ENCODE results near the gene RAB3D.
A peak's percentile ranks its signal among the peaks of the same experiment; 100 is the strongest.
"Not testable (repeated sequence)": the region's sequence is repeated elsewhere in the genome, so short reads cannot be mapped to it uniquely, and the experiment has no call there.

The RAB3D gene

GRCh38 chr19:11359421-11359820 lies 20.0 kb upstream of the RAB3D start:
- Mint-ChIP-seq H3K27me3 (peaks cover 17% of the 10 kb centered on the region), H3K9me3 (no peaks in the 10 kb centered on the region), H3K4me1 (peaks cover 11% of the 10 kb centered on the region), H3K27ac (no peak overlapping the region), H3K36me3 (peaks cover 4% of the 10 kb centered on the region), H3K4me3 (no peak overlapping the region)
- no peak for ATAC-seq (ENCODE audit: low read depth)
- DNase-seq (ENCODE audit: low spot score in 2 of 2): no peak

- Mint-ChIP-seq H3K27ac (no peak overlapping the region), H3K4me3 (no peak overlapping the region), H3K27me3 (peaks cover 17% of the 10 kb centered on the region), H3K9me3 (no peaks in the 10 kb centered on the region), H3K4me1 (peaks cover 11% of the 10 kb centered on the region), H3K36me3 (peaks cover 3% of the 10 kb centered on the region)
- ATAC-seq (ENCODE audit: low read depth) (no peak), DNase-seq (ENCODE audit: low spot score in 2 of 2) (no peak)
These were observed 17.5 kb upstream of the RAB3D start for GRCh38 chr19:11356676-11357550.

GRCh38 chr19:11356074-11356397 lies 16.6 kb upstream of the RAB3D start:
- no peaks in the 10 kb centered on the region for H3K9me3 Mint-ChIP-seq
- ATAC-seq (ENCODE audit: low read depth) (no peak), DNase-seq (ENCODE audit: low spot score in 2 of 2) (no peak)
- peaks cover 17% of the 10 kb centered on the region for H3K27me3 Mint-ChIP-seq
- peaks cover 3% of the 10 kb centered on the region for H3K36me3 Mint-ChIP-seq
- peaks cover 11% of the 10 kb centered on the region for H3K4me1 Mint-ChIP-seq
- no peak overlapping the region for H3K27ac Mint-ChIP-seq
- peak overlapping the region; percentile 71 for H3K4me3 Mint-ChIP-seq

- peak; percentile 94 for ATAC-seq (ENCODE audit: low read depth)
- peak; percentile 71 to 75 for DNase-seq (ENCODE audit: low spot score in 2 of 2)
- Mint-ChIP-seq H3K27ac (no peak within 1 kb of the TSS), H3K36me3 (peaks cover 5% of the 10 kb centered on the region), H3K27me3 (peaks cover 17% of the 10 kb centered on the region), H3K4me1 (peaks cover 11% of the 10 kb centered on the region), H3K9me3 (no peaks in the 10 kb centered on the region), H3K4me3 (peak within 1 kb of the TSS; percentile 71)
These were observed 16.0 kb upstream of the RAB3D start, which contains the start of gene PLPPR2 for GRCh38 chr19:11355160-11356073. Gene PLPPR2, plus strand, starts transcription at chr19:11355432. Its CDS starts 2,242 bp downstream, at chr19:11357674.

- not testable (repeated sequence) for DNase-seq (ENCODE audit: low spot score in 2 of 2); ATAC-seq (ENCODE audit: low read depth); H3K4me3 Mint-ChIP-seq; H3K27ac Mint-ChIP-seq; H3K9me3 Mint-ChIP-seq
- H3K27me3 Mint-ChIP-seq: peaks cover 15% of the 10 kb centered on the region
- H3K36me3 Mint-ChIP-seq: peaks cover 11% of the 10 kb centered on the region
- H3K4me1 Mint-ChIP-seq: peaks cover 11% of the 10 kb centered on the region
These were observed 14.6 kb upstream of the RAB3D start for GRCh38 chr19:11354102-11354501.

- peaks cover 18% of the 10 kb centered on the region for H3K4me1 Mint-ChIP-seq
- no peaks in the 10 kb centered on the region for H3K27me3 Mint-ChIP-seq
- no peak overlapping the region for H3K27ac Mint-ChIP-seq
- DNase-seq (ENCODE audit: low spot score in 2 of 2): no peak
- peaks cover 8% of the 10 kb centered on the region for H3K36me3 Mint-ChIP-seq
- H3K9me3 Mint-ChIP-seq: peaks cover 6% of the 10 kb centered on the region
- ATAC-seq (ENCODE audit: low read depth): no peak
- no peak overlapping the region for H3K4me3 Mint-ChIP-seq
These were observed 9.7 kb upstream of the RAB3D start for GRCh38 chr19:11349171-11349570.

GRCh38 chr19:11347546-11348039 lies 8.1 kb upstream of the RAB3D start:
- peaks cover 8% of the 10 kb centered on the region for H3K36me3 Mint-ChIP-seq
- no peak for DNase-seq (ENCODE audit: low spot score in 2 of 2)
- H3K27me3 Mint-ChIP-seq: no peaks in the 10 kb centered on the region
- H3K27ac Mint-ChIP-seq: no peak overlapping the region
- peaks cover 18% of the 10 kb centered on the region for H3K4me1 Mint-ChIP-seq
- H3K4me3 Mint-ChIP-seq: peak overlapping the region; percentile 90
- no peak for ATAC-seq (ENCODE audit: low read depth)
- peaks cover 6% of the 10 kb centered on the region for H3K9me3 Mint-ChIP-seq

- H3K36me3 Mint-ChIP-seq: peaks cover 8% of the 10 kb centered on the region
- no peaks in the 10 kb centered on the region for H3K27me3 Mint-ChIP-seq
- H3K9me3 Mint-ChIP-seq: peaks cover 6% of the 10 kb centered on the region
- peak; percentile 90 to 98 for DNase-seq (ENCODE audit: low spot score in 2 of 2)
- peak; percentile 88 for ATAC-seq (ENCODE audit: low read depth)
- peak within 1 kb of the TSS; percentile 90 for H3K4me3 Mint-ChIP-seq
- H3K4me1 Mint-ChIP-seq: peaks cover 18% of the 10 kb centered on the region
- peak within 1 kb of the TSS; percentile 95 for H3K27ac Mint-ChIP-seq
These were observed 6.9 kb upstream of the RAB3D start, which contains the start of the genes CCDC159 and TMEM205 for GRCh38 chr19:11346104-11346940. Gene CCDC159, plus strand, starts transcription at chr19:11346519. Its CDS starts 88 bp downstream, at chr19:11346607. Gene TMEM205, minus strand, starts transcription at chr19:11346268. Its CDS starts 649 bp downstream, at chr19:11345619.

GRCh38 chr19:11345122-11345803 lies 5.8 kb upstream of the RAB3D start:
- peak overlapping the region; percentile 90 for H3K4me3 Mint-ChIP-seq
- H3K4me1 Mint-ChIP-seq: peaks cover 18% of the 10 kb centered on the region
- peak overlapping the region; percentile 95 for H3K27ac Mint-ChIP-seq
- peaks cover 6% of the 10 kb centered on the region for H3K36me3 Mint-ChIP-seq
- no peaks in the 10 kb centered on the region for H3K27me3 Mint-ChIP-seq
- peaks cover 6% of the 10 kb centered on the region for H3K9me3 Mint-ChIP-seq
- DNase-seq (ENCODE audit: low spot score in 2 of 2) (no peak), ATAC-seq (ENCODE audit: low read depth) (no peak)

- no peaks in the 10 kb centered on the region for H3K27me3 Mint-ChIP-seq
- no peak overlapping the region for H3K27ac Mint-ChIP-seq
- no peak for ATAC-seq (ENCODE audit: low read depth)
- peaks cover 2% of the 10 kb centered on the region for H3K36me3 Mint-ChIP-seq
- H3K4me1 Mint-ChIP-seq: peaks cover 22% of the 10 kb centered on the region
- no peak overlapping the region for H3K4me3 Mint-ChIP-seq
- no peaks in the 10 kb centered on the region for H3K9me3 Mint-ChIP-seq
- no peak for DNase-seq (ENCODE audit: low spot score in 2 of 2)
These were observed 3.0 kb upstream of the RAB3D start for GRCh38 chr19:11342429-11342828.

- ATAC-seq (ENCODE audit: low read depth); H3K9me3 Mint-ChIP-seq: not testable (repeated sequence)
These were observed 626 bp upstream of the RAB3D start for GRCh38 chr19:11340099-11340467.

GRCh38 chr19:11338569-11339253 lies 746 bp downstream of the RAB3D start:
- no peaks in the 10 kb centered on the region for H3K9me3 Mint-ChIP-seq
- H3K27ac Mint-ChIP-seq: no peak overlapping the region
- peak overlapping the region; percentile 80 for H3K4me3 Mint-ChIP-seq
- peaks cover 5% of the 10 kb centered on the region for H3K4me1 Mint-ChIP-seq
- no peaks in the 10 kb centered on the region for H3K27me3 Mint-ChIP-seq
- ATAC-seq (ENCODE audit: low read depth): no peak
- H3K36me3 Mint-ChIP-seq: peaks cover 21% of the 10 kb centered on the region
- DNase-seq (ENCODE audit: low spot score in 2 of 2): no peak

More at GRCh38 chr19:11340099-11340467, 626 bp upstream of the RAB3D start:
- Mint-ChIP-seq H3K4me3 (peak overlapping the region; percentile 80), H3K36me3 (peaks cover 14% of the 10 kb centered on the region)
- H3K27ac Mint-ChIP-seq; H3K4me1 Mint-ChIP-seq; DNase-seq (ENCODE audit: low spot score in 2 of 2); H3K27me3 Mint-ChIP-seq: not testable (repeated sequence)

All from memory B cell (primary cell).